NCI-H1417 treated with DMSO at 0.1 percent for 48 hours (cell line): Measurements from ENCODE around the gene KRCC1.
"Not testable (repeated sequence)": the region's sequence is repeated elsewhere in the genome, so short reads cannot be mapped to it uniquely, and the experiment has no call there.

Experiments
- DNase-seq: peaks from one replicate; lab custom pipeline; 2025; lab: John Stamatoyannopoulos, UW

The KRCC1 gene

DNA sequence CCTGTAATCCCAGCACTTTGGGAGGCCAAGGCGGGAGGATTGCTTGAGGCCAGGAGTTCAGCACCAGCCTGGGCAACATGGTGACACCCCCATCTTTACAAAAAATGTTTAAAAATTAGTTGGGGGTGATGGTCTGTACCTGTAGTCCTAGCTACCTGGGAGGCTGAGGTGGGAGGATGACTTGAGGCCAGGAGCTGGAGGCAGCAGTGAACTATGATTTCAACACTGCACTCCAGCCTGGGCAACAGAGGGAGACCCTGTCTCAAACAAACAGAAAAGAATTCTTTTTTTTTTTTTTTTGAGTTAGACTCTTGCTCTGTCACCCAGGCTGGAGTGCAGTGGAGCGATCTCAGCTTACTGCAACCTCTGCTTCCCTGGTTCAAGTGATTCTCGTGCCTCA lies 55.1 kb downstream of the KRCC1 start:
- DNase-seq = not testable (repeated sequence)

DNA sequence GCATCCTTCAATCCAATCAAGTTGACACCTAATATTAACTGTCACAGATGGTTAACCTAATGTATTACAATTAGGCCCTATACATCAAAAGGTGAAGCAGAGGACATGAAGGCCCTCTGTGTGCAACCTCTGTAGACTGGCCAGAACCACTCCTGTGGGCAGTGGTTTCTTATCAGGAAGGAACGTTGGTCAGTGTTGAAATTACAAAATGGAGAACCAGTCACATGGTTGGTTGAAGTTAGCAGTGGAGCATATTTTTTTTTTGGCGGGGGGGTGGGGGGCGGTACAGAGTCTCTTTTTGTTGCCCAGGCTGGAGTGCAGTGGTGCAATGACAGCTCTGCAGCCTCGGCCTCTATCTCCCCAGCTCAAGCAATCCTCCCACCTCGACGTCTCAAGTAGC lies 59.0 kb downstream of the KRCC1 start:
- DNase-seq = no peak

DNA sequence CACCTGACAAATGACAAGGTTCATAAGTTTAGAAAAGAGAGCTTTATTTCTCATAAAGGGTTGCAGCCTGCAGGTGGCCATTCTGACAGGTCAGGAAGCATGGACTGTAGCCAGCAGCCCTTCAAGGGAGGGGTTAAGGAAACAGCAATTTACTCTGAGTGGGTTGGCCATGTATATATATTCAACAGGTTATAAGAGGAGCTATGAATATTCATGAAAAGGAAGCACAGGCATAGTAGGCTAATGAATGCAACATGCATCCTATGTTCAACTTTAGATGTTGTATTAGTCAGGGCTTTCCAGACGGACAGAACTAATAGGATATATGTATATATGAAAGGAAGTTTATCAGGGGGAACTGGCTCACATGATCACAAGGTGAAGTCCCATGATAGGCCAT lies 59.8 kb downstream of the KRCC1 start:
- DNase-seq = no peak

DNA sequence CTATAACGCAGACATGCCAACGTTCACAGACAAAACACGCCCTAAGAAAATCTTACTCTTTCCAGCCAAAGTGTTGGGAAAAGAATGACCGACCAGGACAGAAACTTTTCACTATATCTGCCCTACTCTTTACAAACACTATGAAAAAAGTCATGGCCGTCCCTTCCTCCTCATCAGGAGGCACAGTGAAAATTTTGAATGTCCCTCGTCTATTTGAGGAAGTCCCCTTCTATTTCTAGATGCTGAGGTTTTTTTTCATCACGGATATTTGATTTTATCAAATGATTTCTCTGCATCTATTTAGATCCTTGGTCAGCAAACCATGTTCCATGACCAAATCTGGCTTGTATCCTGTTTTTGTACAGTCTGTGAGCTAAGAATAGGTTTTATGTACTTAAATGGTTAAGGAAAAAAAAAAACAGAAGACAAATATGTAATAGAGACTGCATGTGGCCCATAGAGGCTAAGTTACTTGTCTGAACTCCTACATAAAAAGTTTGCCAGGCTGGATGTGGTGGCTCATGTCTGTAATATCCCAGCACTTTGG lies 61.2 kb downstream of the KRCC1 start:
- DNase-seq = not testable (repeated sequence)

DNA sequence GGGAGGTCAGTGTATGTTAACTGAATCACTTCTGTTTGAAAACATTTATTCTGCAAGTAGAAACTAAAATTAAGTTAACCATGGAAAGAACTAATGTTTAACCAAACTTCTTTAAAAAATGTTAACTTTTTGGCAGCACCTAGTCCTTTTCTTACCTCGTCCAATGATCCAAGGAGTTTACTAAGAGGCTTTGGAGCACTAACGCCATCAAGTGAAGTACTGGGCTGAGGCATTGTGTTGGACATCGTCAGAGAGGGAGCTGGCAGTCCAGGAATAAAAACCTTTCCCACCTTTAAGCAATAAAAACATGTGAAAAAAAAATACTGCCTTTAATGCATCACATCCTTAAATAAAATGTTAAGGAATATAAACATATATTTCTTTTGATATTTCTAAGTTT lies 63.0 kb downstream of the KRCC1 start:
- not testable (repeated sequence) for DNase-seq

DNA sequence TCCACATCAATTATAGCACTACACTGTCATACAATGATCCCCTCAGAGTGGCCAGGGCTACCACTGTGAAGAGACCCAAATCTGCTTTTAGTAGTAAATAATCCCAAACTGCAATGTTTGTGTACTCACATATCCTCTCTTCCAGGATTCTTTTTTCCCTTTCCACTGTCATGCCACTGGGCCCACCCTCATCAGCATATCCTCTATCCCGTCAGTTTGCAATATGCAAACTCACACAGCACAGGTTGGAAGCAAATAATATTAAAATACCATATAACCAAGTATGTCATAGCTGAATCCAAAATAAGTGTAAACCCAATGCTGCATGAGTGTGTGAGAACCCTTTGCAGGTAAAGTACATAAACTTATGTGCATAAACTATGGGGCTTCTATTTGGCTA lies 68.1 kb downstream of the KRCC1 start:
- not testable (repeated sequence) for DNase-seq

DNA sequence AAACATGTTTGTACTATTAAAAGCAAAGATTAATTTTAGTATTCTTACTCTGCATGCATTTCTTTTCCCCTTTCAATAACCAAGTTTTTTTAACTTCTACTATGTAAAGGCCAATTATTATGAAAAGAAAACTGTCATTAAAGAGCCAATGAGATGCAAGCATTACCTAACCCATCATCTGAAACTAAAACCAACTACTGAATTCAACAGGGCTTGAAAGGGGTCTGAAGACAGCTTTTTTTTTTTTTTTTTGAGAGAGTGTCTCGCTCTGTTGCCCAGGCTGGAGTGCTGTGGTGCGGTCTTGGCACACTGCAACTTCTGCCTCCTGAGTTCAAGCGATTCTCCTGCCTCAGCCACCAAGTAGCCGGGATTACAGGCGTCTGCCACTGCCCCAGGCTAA lies 69.7 kb downstream of the KRCC1 start:
- not testable (repeated sequence) for DNase-seq

GRCh38 chr2:87981182-87981581 lies 74.4 kb downstream of the KRCC1 start:
- not testable (repeated sequence) for DNase-seq
